ENCODE measurements around the gene BMP10.

BMP10 gene

GRCh38 chr2:68861330-68861729, 9.9 kb downstream of the BMP10 start:
- Histone ChIP-seq H3K27ac (no peak overlapping the region), H3K4me3 (no peak overlapping the region)
- no peak for TF ChIP-seq CTCF (IDR thresholded peaks at IDR 0.05)
- DNase-seq (ENCODE audit: low spot score): no peak

- Histone ChIP-seq H3K4me3 (no peak overlapping the region), H3K27ac (no peak overlapping the region)
- DNase-seq (ENCODE audit: low spot score): no peak
- no peak for TF ChIP-seq CTCF (IDR thresholded peaks at IDR 0.05)
Measured at GRCh38 chr2:68860111-68860510, 11.1 kb downstream of the BMP10 start.

DNA sequence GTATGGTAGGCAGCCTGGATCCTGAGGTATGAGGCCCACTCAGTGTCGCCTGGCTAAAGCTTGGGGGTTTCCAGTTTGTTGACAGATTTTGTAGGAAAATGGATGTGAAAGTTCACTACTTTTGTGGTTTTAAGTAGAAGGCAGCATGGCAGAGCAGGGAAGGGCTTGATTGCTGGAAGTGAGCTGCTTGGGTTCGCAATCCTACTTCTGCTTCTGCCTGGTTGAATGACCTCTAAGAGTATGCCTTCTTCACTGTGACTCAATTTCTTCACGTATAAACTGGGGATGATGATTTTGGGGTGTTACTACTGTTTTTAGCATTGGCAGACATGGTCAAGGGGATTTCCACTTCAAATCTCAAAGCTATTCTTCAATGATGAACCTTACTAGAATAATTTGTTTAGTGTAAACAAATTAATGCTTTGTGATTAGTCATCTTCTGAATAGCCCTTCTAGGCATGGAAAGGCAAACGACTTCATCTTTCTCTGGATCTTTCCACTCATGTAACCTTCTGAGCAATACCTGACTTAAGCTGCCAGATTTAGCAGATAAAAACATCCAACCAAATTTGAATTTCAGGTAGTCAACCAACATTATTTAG, 13.2 kb downstream of the BMP10 start:
- DNase-seq (ENCODE audit: low spot score): no peak
- no peak overlapping the region for H3K4me3 ChIP-seq
- H3K27ac ChIP-seq: no peak overlapping the region
- TF ChIP-seq CTCF (IDR thresholded peaks at IDR 0.05): no peak

DNA sequence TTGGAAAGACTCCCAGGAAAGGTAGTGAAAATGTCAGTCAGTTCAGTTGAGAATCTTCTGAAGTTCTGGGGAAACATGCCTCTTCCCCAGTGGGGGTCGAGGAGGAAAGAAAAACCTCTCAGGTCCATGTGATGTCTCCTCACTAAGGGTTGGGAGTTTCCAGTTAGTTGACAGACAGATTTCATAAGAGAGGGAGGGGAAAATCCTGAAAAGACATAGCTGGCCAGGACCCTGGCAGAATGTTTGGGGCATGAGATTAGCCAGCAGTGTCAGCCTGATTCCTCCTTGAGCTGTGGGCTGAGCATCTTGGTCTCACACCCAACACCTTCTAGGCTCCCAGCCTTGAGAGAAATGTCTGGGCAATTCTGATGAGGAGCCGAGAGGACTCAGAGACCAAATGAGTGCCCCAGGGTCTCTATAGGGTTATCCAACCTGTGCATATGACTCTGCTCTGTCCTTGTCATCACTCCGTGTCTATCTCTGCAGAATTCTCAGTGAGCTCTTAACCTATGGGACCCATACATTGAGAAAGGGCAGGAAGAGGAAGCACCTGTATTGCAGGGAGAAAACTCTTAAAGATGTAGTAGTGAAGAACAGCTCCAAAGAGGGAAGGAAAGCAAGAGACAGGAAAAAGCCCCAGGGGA, 13.9 kb downstream of the BMP10 start:
- no peak for DNase-seq (ENCODE audit: low spot score)

GRCh38 chr2:68855550-68855949, 15.6 kb downstream of the BMP10 start:
- Histone ChIP-seq H3K27ac (no peak overlapping the region), H3K4me3 (no peak overlapping the region)
- DNase-seq (ENCODE audit: low spot score): no peak
- TF ChIP-seq CTCF (IDR thresholded peaks at IDR 0.05): no peak

More for the DNA sequence above, 13.9 kb downstream of the BMP10 start:
- TF ChIP-seq CTCF (IDR thresholded peaks at IDR 0.05): no peak
- Histone ChIP-seq H3K4me3 (no peak overlapping the region), H3K27ac (no peak overlapping the region)

DNA sequence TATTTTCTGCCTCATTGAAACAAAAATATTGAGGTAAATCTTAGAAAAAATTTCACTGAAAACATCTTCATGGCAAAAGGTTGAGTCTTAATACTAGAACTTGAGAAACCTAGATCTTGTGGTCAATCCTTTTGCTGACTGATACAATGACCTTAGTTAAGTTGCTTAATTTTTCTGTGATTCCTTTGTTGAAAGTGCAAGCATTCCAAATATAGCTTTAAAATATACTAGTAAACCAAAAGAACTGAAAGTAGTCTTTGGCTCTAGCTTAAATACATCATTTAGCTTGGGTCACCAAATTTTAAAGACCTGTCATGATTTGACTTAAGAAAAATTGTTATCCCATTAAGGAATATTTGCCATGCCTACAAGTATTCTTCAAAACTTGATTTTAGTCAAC, 16.7 kb downstream of the BMP10 start:
- TF ChIP-seq CTCF (IDR thresholded peaks at IDR 0.05): no peak

DNA sequence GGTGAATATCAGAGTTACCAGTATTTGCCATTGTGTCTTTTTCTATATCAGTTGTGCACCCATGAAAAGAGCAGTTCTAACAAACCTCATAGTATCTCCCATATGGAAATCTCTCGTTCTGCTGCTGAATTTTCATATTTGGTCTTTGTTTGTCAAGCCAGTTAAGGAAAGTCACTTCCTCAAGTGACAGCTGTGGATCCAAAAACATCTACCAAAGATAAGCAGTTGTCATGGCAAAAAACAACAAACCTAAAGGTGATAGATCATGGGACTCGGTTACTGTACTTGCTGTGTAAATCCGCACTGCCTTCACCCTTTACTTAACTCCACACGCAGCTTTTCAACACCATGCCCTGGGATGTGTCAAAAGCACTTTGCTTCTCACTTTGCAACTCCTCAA, 17.3 kb downstream of the BMP10 start:
- no peak overlapping the region for H3K27ac ChIP-seq
- no peak overlapping the region for H3K4me3 ChIP-seq
- TF ChIP-seq CTCF (IDR thresholded peaks at IDR 0.05): no peak
- DNase-seq (ENCODE audit: low spot score): no peak

More for the DNA sequence above, 16.7 kb downstream of the BMP10 start:
- Histone ChIP-seq H3K4me3 (no peak overlapping the region), H3K27ac (no peak overlapping the region)
- DNase-seq (ENCODE audit: low spot score): no peak

Measured in coronary artery (tissue), 2 donors.